HG02852 (cell line): ENCODE measurements around the gene C2orf68.
A peak's percentile ranks its signal among the peaks of the same experiment; 100 is the strongest.
"Not testable (repeated sequence)": the region's sequence is repeated elsewhere in the genome, so short reads cannot be mapped to it uniquely, and the experiment has no call there.

Source experiments
- ATAC-seq: cut with Tn5 transposase; IDR thresholded peaks from one replicate; pipeline ENCODE4 v1.9.1; 2021; ENCODE audit warnings: mild to moderate bottlenecking, moderate library complexity; ENCODE audit not compliant: unreplicated experiment

The C2orf68 gene

DNA sequence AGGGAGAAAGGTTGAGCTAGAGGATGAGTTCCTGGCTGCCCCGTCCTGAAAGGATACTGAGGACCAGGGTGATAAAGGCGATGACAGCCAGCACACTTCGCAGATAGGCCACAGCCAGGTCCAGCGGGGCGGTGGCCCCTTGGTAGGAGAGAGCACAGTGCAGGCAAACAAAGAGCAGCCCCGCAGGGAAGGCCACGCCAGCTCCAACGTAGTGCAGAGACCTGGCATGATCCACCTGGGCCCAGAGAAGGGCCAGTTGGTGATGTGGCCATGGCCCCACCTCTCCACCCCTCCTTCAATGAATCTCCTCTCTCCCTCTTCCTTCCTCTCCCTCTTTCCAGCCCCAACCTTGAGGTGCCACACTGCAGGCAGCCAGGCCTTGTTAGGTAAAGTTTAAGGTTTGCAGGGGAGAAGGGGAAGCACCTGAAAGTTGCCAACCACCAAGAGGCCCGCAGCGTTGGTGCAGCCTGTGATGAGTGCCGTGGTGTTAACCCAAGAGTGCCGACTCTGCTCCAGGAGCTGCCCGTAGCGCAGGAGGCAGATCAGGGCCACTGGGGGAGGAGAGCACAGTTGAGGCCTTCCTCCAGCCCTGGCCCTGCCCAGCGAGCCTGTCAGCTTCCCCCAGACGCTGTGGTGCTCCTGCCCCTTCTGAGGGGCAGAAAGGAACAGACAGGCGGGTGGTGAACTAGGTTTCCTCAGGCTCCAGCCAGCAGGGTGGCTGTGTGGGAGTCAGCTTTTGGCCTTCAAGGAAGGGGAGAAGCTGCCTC is 12.2 kb downstream of the C2orf68 start:
- no peak for ATAC-seq

DNA sequence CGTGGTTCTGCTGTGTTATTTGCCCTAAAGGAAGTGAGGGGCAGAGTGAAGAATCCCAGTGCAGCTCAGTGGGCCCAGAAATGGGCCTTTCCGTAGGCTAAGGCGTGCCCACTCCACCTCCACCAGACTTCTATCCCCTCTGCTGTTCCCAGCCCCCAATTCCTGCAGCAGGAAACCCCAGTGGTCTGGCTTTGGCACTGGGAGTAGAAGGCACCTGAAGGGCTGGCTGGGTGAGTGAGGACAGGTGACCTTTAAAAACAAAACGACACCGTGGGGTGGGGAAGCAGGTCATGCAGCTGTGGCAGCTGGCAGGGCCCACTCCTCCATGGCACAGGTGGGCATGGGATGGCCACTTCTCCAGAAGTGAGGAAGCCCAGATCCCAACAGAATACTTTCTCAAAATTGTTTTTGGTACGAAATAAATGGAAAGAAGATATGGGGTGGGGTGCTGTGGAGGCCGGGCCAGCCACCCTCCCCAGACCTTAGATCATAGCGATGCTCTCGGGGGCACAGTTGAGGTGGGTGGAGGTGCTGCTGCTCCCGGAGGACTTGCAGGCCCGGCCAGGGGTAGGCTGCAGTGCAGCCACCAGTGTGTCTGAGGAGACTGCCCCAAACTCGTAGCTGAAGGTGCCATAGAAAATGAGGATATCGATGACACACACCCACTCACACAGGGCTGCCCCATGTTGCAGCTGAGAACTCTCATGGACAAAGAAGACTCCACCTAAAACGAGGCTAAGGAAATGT is 13.1 kb downstream of the C2orf68 start:
- no peak for ATAC-seq

DNA sequence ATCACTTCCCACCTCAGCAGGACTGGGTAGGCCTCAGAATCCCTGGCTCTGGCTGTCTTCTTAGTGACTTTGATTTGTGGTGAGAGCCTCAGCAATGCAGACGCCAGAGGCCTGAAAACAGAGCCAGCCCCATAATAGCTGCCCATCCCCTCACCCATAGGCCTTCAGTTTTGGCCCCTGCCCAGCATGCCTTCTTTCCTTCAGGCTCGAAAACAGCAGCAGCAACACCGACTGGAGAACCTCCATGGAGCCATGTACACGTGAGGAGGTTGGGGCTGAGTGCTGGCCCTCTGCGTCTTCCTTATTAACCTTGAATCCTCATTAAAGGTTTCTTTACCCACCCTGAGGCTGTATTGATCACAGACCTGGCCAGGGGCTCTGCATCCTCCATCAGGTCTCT is 14.6 kb downstream of the C2orf68 start:
- no peak for ATAC-seq

DNA sequence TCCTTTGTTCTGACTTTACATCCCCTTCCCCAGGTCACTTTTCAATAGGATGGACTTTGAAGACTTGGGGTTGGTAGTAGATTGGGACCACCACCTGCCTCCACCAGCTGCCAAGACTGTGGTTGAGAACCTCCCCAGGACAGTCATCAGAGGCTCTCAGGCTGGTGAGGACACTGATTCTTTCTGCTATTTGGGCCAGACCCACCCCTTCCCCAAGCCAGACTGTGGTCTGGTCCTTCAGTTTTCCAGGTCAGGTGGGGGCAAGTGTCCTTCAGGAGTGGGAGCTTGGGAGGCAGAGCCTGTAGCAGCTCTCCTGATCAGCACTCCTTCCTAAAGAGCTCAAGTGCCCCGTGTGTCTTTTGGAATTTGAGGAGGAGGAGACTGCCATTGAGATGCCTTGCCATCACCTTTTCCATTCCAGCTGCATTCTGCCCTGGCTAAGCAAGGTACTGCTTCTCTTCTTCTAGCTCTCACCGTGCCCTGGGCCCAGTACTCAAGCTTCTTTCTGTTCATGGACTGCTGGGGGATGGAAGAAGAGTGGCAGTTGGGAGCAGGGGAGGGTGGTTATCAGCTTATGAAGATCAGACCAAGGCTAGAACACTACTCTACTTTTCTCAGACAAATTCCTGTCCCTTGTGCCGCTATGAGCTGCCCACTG is 15.3 kb downstream of the C2orf68 start:
- no peak for ATAC-seq

DNA sequence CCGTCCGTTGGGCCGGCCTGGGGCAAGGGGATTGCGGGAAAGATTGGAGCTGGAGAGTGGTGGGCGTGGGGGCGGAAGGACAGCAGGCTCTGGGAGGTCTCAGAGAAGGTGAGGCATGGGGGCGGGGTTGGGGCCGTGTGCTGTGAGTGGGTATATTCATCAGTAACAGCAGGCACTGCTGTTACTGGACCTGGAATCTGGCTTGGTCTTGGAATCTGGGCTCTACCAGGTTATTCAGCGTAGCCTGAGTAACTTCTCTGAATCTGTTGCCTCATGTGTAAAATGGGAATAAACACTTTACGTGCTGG is 15.9 kb downstream of the C2orf68 start:
- peak; percentile 1 for ATAC-seq

DNA sequence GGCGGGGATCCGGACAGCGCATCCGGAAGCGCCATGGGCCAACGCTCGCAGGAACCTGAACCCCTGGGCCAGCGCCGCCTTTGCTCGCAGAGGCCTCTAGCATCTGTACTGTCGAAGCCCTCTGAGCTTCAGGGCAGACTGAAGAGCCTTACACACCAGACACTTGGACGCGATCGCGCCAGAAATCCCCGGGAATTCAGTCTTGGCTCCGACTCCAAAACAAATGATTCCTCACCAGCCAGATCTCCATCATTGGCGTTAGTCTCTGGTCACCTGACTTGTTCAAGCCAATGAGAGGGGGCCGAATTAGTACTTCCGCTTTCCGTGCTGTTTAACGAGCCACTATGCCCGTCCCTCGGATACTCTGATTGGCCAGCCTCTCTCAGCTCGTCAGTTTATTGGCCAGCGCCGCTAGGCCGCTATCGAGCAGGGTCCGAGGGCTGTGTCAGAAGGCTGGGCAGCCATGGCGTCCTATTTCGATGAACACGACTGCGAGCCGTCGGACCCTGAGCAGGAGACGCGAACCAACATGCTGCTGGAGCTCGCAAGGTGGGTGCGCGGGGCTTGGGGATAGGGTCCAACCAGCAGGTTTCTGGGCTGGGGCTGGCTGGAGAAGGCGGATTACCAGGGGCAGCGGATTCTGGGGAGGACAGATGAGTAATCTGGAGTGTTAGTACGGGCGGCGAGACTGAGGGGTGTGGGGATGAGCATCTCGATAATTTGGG is 16.4 kb downstream of the C2orf68 start, which contains the start of gene RNF181:
Gene RNF181, plus strand, starts transcription at position 445 of the 725 bp plus-strand sequence. Its CDS starts 19 bp downstream, at position 464.
- peak; percentile 99 for ATAC-seq

DNA sequence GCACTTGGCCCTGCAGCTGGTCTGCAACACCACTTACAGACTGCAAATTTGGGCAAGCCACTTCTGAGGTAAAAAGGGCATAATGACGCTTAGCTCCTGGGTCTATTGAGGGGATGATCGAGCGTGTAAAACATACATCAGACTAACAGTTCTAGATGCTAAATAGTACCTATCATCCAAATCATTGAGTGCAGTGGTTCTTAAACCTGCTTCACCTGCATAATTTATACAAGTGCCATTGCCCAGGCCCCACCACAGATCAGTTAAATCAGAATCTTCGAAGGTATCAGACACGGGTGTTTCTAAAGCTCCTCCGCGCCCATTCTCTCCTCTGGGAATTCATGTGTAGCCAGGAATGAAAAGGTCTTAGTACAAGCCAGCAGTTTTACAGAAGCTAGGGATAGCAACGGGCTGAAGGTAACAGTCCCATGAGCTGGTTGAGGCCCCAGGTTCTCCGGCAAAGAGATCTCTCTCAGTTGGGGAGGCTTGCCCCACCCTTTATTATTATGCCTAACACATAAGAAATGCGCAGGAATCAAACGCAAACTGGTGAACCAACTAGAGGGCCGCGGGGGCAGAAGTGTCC is 17.1 kb downstream of the C2orf68 start:
- ATAC-seq: no peak

DNA sequence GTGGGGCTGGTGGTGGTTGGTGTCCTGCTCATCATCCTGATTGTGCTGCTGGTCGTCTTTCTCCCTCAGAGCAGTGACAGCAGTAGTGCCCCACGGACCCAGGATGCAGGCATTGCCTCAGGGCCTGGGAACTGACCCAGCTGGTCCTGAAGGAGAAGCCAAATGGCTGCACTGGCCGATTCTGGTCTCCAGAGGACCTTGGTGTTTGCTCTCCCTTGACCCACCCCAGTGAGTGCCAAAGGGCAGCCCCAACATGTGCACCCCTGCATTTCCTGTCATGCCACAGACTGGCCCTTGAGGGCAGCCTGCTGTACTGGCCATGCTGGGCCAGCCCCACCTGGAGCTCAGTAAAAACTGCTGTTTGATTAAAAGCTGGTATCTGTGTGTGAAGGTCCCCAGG is 18.8 kb downstream of the C2orf68 start:
- ATAC-seq: no peak

DNA sequence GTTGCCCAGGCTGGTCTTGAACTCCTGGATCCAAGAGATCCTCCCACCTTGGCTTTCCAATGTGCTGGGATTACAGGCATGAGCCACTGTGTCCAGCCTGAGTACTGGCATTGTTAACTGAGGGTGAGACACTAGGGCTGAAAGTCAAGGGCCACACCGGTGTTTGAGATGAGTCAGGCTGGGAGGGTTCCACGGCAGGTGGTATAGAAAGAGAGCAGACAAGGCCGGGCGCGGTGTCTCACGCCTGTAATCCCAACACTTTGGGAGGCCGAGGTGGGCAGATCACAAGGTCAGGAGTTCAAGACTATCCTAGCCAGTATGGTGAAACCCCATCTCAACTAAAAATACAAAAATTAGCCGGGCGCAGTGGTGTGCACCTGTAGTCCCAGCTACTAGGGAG is 19.6 kb downstream of the C2orf68 start:
- ATAC-seq: not testable (repeated sequence)

DNA sequence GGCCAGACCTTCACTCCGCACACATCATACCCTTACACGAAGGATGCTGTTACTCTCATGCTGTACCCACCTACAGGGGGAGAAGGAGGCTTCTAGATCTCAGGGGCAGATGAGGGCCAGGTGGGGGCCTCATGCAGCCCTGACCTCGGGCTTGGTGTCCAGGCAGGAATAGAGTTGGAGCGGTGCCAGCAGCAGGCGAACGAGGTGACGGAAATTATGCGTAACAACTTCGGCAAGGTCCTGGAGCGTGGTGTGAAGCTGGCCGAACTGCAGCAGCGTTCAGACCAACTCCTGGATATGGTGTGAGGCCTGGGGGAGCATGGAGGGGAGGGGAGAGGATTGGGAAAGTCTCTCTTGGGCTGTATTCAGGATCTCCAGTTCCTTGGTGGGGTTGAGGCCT is 20.3 kb downstream of the C2orf68 start:
- no peak for ATAC-seq

DNA sequence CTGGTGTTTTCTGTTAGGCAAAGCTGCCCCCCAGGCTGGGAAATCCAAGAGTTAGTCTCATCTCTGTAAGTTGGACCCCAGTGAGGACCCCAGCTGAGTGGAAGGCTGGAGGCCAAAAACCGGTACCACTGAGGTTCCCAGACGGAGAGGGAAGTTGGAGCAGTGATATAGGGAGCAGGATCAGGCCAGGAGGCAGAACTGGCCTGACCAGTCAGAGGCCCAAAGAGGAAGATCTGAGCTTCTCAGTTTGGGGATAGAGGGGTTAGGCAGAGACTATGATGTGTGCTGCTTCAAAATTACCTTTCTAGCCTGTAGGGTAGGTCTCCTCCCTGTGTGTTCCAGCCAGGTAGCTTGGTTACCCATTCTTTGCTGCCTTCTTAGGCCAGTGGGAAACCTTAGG is 20.9 kb downstream of the C2orf68 start:
- no peak for ATAC-seq

DNA sequence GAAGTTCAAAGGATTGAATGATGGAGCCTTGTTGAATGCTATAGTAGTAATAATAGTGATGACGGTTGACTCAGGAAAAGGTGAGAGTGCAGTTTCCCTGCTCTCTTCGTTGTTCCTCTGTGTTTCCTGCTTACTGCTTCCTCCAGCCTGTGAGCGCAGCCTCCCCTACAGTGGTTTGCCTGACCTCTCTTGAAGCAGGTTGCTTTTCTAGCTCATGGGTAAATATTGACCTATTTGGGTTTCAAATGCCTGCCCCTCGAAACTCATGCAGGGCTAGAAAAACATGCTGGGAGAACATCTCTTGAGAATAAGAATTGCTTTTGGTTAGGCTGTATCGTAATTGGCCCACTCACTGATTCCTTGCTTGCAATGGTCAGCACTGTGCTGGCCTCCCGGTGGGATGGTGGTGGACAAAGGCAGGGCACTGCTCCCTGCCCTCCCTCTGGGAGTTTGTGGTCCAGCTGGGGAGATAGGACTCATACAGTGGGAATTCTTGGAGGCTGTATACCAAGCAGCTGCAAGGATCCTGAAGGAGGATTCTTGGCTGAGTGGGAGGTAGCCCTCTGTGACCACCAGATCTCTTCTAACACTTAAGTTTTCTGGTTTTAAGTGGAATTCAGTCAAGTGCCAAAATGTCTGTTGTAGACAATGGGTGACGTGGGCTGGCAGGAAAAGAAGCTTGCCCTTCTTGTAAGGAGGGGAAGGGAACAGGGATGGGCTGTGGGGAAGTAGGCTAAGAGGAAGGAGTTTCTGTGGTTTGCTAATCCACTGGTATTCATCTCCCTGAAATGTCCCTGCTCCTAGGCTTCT is 21.7 kb downstream of the C2orf68 start:
- ATAC-seq: no peak

DNA sequence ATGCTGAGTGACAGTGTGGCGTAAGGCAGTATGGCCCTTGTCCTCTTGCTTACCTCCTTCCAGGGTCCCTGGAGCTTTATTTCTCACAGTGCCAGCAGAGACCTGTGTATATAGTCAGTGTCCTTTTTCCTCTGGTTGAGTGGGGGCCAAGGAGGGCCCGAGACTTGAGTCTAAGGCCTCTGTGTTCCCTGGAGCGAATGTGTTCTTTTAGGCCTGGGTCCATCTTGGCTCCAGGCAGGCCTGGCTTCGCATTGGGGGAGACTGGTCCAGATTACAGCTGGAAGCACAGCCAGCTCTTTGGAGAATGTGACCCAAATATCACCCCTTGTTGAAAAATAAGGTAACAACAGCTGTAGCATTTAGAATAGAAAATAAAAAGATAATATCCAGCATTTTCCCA is 22.7 kb downstream of the C2orf68 start:
- no peak for ATAC-seq

DNA sequence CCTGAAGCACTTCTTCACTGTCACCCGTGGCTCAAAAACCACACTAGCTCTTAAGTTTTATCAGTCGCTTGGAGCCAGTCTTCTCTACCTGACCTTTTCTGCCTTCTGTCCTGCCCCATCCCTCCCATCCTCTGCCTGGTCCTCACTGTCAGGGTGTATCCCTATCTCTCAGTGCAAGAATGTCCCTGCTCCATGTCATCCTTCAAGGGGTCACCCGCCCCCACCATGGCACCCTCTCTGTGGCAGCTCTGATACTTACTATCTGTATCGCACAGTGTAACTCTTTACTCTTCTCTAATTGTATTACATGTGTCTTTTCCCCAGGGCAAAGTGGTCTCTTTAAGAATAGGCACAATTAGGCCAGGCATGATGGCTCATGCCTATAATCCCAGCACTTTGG is 23.2 kb downstream of the C2orf68 start:
- ATAC-seq: no peak

DNA sequence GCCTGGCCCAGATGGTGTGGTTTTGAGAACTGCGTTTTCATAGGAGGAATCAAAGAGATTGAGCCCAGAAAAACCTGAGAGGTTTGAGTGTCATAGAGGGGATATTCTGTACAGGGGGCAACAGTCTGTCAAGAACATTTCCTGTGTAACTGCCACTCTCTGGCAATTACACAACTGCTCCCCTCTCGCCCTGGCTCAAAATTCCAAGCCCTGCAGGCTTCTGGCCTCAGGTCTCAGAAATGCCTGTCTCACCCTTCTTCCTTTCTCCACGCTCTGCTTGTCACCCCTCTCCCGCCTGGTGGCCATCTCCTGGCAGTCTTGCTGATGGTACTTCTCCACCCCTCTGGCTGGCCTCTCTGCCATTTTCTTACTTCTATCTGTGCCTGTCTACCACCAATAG is 23.6 kb downstream of the C2orf68 start:
- ATAC-seq: no peak

DNA sequence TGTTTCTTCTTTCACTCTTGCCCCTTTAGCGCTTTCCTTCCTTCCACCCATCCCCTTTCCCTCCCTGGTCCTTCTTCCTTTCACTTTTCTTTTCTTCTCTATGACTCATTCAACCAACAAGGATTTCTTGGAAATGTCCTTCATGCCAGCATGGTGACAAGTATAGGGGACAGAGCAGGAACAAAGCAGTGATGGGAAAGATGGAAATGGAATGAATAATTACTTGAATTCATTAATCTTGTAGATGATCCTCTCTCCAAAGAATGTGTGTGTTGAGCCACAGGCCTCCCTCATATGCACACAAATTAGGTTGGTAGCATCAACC is 26.1 kb downstream of the C2orf68 start:
- no peak for ATAC-seq

DNA sequence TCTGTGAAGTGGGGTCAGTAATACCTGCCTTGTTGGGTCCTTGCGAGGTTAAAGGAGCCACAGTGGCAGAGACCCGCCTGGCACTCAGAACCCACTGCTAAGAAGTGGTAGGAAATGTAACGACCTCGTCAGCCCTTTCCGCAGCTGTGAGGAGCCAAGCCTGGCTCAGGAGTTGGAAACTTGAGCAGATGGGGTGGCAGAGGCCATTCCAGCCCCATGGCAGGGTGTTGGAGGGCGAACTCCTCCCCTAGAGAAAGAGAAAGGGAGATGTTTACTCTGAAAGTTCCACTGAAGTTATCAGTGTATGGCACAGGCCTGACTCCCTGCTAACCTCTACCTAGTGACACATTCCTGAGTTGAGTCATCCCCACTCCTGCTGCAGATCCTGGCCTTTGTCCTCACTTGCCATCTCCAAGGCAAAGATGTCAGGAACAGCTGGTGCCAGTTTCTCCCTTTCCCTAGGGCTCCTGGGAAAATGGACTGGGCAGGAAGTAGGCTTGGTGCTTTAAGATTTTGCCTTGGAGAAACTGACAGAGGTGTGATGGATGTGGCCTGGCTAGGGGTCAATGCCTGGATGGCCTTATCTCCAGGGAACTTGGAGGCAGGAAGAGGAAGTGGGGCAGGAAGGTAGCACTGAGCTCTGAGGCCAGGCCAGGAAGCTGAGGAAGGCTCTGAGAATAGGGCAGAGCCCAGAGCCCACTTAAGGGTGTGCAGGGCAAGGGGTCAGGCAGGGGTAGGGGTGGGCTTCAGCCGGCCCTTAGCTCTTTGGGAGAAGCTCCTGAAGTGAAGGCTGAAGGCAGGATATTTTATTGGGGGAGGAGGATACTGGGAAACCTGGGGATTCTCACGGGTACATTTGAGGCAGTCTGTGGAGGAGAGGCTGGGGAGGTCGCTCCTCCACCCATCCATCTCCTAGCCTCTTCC is 26.7 kb downstream of the C2orf68 start:
- peak; percentile 31 for ATAC-seq

DNA sequence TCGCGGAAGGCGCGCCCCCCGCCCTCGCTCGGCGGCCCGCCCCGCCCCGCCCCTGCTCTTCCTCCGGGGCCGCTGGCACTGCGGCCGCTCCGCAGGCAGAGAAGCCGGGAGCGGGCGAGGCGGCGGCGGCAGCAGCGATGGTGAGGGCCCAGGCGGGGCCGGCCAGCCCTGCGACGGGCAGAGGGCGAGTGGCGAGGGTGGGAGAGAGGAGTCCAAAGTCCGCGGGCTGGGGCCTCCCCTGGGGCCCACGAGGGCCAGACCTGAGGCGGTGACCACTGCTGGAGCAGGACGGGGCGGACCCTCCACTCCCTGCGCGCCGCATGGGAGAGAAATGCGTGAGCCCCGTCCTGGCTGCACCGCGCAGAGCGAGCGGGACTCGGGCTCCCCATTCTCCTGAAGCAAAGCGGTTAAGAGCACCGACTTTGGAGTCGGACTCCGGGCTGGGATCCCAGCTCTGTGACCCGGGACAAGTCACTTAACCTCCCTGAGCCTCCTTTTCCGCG is 27.5 kb downstream of the C2orf68 start, which contains the start of gene VAMP5:
Gene VAMP5, plus strand, starts transcription at position 78 of the 503 bp plus-strand sequence. Its CDS starts 60 bp downstream, at position 138.
- ATAC-seq: peak; percentile 30
